GM12878 (cell line): ENCODE results near the gene CAPN2.
"Not testable (repeated sequence)": the region's sequence is repeated elsewhere in the genome, so short reads cannot be mapped to it uniquely, and the experiment has no call there.

ENCODE experiments used
- POLR2A ChIP-seq: IDR thresholded peaks from 2 replicates; pipeline ENCODE4 v1.6.1; 2011; ENCODE audit warnings: low read depth, mild to moderate bottlenecking, low read length
- RCOR1 ChIP-seq: conservative IDR thresholded peaks from 2 replicates; pipeline ENCODE4 v1.6.1; 2012; ENCODE audit warnings: low read depth, low read length, improper control_type of control experiment
- SP1 ChIP-seq: IDR thresholded peaks from one replicate; pipeline ENCODE4 v1.6.1; 2011; ENCODE audit warnings: low read depth, low read length
- TF ChIP-seq, protein P1 (sequence below), 3 experiments: IDR thresholded peaks in 2 of 3; conservative IDR thresholded peaks in 1 of 3; 2 replicates each; pipeline ENCODE4 v1.5.1; 2011; ENCODE audit warnings: low read depth in 3 of 3, low read length in 3 of 3, mild to moderate bottlenecking in 3 of 3, control low read depth in 2 of 3, moderate library complexity in 2 of 3, inconsistent platforms in 1 of 3, mixed read lengths in 1 of 3; ENCODE audit not compliant: control insufficient read depth in 2 of 3, insufficient read depth in 1 of 3; ENCODE audit errors: extremely low read depth in 1 of 3

DNA sequence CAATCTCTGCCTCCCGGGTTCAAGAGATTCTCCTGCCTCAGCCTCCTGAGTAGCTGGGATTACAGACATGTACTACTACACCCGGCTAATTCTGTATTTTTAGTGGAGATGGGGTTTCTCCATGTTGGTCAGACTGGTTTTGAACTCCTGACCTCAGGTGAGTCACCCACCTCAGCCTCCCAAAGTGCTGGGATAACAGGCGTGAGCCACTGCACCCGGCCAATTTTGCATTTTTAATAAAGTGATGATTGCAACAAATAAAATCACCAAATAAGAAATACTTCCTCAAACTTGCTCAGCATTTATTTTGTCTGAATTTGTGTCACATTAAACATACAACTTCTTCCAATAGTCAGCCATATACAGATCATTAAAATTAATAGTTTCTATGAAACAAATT, 97.6 kb downstream of the CAPN2 start:
- not testable (repeated sequence) for TF ChIP-seq RCOR1, POLR2A, SP1
- TF ChIP-seq, protein P1, sequence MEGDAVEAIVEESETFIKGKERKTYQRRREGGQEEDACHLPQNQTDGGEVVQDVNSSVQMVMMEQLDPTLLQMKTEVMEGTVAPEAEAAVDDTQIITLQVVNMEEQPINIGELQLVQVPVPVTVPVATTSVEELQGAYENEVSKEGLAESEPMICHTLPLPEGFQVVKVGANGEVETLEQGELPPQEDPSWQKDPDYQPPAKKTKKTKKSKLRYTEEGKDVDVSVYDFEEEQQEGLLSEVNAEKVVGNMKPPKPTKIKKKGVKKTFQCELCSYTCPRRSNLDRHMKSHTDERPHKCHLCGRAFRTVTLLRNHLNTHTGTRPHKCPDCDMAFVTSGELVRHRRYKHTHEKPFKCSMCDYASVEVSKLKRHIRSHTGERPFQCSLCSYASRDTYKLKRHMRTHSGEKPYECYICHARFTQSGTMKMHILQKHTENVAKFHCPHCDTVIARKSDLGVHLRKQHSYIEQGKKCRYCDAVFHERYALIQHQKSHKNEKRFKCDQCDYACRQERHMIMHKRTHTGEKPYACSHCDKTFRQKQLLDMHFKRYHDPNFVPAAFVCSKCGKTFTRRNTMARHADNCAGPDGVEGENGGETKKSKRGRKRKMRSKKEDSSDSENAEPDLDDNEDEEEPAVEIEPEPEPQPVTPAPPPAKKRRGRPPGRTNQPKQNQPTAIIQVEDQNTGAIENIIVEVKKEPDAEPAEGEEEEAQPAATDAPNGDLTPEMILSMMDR (IDR thresholded peaks at IDR 0.05 in 2 of 3, conservative IDR thresholded peaks at IDR 0.05 in 1 of 3; ENCODE audit: control insufficient read depth in 2 of 3, extremely low read depth in 1 of 3, insufficient read depth in 1 of 3, low read depth in 3 of 3, low read length in 3 of 3): not testable (repeated sequence)
